OCI-LY7 (cell line): Measurements from ENCODE around the gene CFTR.

ENCODE experiments used
- EZH2phosphoT487 ChIP-seq: fragments of 200-600 bp; sonication (generic); IDR thresholded peaks from 2 replicates; pipeline ENCODE4 v1.6.1; 2018; ENCODE audit warnings: low read depth, borderline replicate concordance, mild to moderate bottlenecking, mixed run types, antibody characterized with exemption, low read length, moderate library complexity, mixed read lengths
- TF ChIP-seq, protein P1 (sequence below): fragments of 200-600 bp; sonication (generic); conservative IDR thresholded peaks from 2 replicates; pipeline ENCODE4 v1.5.1; 2014; ENCODE audit warnings: mild to moderate bottlenecking, antibody characterized with exemption, low read length, moderate library complexity, mixed read lengths

DNA sequence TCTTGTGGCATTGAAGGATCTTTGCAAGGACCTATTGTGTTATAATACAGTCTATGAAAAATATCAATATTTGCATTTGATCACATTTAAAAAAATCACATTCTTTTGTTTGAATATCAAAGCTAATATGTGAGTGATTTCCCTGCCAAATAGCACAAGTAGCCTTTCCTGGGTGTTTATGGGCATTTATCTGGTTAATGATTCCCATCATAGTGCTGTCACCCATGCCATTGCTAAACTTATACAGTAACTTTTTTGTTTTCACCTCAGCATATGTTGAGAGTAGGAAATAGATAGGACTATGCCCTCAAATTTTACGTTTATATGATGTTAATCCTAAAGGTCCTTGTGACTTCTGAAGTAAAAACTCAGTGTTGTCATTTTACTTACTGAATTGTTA, 136.9 kb downstream of the CFTR start:
- TF ChIP-seq, protein P1, sequence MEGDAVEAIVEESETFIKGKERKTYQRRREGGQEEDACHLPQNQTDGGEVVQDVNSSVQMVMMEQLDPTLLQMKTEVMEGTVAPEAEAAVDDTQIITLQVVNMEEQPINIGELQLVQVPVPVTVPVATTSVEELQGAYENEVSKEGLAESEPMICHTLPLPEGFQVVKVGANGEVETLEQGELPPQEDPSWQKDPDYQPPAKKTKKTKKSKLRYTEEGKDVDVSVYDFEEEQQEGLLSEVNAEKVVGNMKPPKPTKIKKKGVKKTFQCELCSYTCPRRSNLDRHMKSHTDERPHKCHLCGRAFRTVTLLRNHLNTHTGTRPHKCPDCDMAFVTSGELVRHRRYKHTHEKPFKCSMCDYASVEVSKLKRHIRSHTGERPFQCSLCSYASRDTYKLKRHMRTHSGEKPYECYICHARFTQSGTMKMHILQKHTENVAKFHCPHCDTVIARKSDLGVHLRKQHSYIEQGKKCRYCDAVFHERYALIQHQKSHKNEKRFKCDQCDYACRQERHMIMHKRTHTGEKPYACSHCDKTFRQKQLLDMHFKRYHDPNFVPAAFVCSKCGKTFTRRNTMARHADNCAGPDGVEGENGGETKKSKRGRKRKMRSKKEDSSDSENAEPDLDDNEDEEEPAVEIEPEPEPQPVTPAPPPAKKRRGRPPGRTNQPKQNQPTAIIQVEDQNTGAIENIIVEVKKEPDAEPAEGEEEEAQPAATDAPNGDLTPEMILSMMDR: no peak
- TF ChIP-seq EZH2phosphoT487: no peak
